ENCODE measurements around the gene ASIC4. TPM values are rescaled to one million over a fixed set of nuclear protein-coding genes. Genes with fewer than 3 reads are reported as not detected.

Gene ASIC4
- total RNA-seq, 1 donor from 2014 or later = not detected

DNA sequence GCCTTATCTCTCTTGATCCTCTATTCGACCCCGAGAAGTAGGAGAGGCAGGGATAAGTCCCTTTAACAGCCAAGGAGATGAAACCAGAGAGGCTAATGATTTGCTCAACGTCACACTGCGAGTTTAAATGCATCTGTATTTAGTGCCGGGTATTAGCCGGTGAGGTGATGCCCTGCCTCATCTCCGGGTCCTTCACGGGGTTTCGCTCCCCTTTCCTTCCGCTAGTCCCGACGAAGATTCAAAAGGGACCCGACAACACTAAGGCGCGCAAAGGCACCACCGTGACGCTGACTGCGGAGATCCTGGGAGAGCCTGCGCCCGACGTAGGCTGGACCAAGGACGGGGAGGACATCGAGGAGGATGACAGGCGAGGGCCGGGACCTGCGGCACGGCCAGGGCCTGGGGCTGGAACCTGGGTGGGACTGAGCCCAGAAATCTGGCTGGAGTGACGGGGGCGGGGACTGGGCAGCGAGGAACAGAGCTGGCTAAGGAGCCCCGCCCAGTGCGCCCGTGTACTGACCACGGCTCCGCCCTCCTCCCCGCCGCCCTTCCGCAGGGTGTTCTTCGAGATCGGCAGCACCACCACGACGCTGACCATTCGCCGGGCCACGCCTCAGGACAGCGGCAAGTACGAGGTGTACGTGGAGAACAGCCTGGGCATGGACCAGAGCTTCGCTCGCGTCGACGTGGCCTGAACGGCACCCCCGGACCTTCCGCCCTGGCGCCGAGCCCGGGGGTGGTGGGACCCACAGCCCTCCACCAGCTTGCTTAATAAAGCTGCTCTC lies 16.6 kb upstream of the ASIC4 start:
- peak; percentile 5 to 80 for DNase-seq (ENCODE audit: low read depth in 2 of 2)

- DNase-seq (ENCODE audit: low read depth in 2 of 2) = peak; percentile 93 to 98
These were observed 15.8 kb upstream of the ASIC4 start, which contains the start of gene GMPPA for GRCh38 chr2:219498280-219499057. Gene GMPPA (plus strand): TSS chr2:219498891. CDS start chr2:219499976, 1,085 bp downstream.

DNA sequence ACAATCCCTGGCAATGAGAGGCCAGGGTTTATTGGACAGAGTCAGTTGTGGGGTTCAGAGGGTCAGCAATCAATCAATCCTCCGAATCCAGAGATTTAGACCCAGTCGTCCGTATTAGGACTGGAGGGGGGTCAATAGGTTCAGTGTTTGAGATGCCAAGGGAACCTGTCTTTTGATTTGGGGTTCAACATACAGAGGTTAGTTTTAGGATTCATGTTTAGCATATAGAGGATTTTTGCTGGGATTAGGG lies 15.3 kb upstream of the ASIC4 start:
- DNase-seq (ENCODE audit: low read depth in 2 of 2) = no peak

GRCh38 chr2:219499555-219499954 lies 14.7 kb upstream of the ASIC4 start:
- DNase-seq (ENCODE audit: low read depth in 2 of 2) = no peak

DNA sequence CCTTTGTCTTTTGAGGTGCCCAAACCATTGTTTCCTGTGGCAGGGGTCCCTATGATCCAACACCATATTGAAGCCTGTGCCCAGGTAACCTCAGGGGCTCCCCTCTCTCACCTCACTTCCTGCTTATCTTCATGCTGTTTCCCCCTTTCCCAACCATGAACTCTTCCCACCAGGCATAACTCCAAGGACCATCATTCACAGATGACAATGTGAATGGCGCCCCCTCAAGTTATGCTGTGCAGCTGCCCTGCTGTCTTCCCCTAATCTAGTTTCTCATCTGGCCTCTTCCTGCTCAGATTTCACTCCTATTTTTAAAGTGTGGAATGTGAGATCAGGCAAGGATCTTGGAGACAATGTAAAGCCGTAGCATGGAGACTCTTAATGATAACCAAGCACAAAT lies 14.1 kb upstream of the ASIC4 start:
- no peak for DNase-seq (ENCODE audit: low read depth in 2 of 2)

GRCh38 chr2:219501849-219502248 lies 12.4 kb upstream of the ASIC4 start:
- no peak for DNase-seq (ENCODE audit: low read depth in 2 of 2)

DNA sequence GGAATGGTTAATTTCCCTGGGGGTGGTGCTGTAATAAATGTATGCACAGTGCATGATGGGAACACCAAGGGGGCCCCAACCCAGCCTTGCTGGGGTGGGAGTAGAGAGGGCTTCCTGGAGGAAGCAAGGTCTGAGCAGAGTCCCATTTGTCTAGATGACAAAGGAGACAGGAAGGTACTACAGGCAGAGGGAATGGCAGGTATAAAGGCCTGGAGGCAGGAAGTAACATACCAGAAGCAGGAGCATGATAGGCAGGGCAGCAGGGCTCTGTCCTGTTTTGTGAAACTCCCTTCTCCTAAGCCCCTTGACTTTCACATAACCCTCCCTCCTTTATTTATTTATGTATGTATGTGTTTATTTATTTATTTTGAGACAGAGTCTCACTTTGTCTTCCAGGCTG lies 11.7 kb upstream of the ASIC4 start:
- DNase-seq (ENCODE audit: low read depth in 2 of 2) = no peak

GRCh38 chr2:219505585-219505984 lies 8.7 kb upstream of the ASIC4 start:
- no peak for DNase-seq (ENCODE audit: low read depth in 2 of 2)

GRCh38 chr2:219506153-219506801 lies 8.0 kb upstream of the ASIC4 start:
- DNase-seq (ENCODE audit: low read depth in 2 of 2) = no peak

DNA sequence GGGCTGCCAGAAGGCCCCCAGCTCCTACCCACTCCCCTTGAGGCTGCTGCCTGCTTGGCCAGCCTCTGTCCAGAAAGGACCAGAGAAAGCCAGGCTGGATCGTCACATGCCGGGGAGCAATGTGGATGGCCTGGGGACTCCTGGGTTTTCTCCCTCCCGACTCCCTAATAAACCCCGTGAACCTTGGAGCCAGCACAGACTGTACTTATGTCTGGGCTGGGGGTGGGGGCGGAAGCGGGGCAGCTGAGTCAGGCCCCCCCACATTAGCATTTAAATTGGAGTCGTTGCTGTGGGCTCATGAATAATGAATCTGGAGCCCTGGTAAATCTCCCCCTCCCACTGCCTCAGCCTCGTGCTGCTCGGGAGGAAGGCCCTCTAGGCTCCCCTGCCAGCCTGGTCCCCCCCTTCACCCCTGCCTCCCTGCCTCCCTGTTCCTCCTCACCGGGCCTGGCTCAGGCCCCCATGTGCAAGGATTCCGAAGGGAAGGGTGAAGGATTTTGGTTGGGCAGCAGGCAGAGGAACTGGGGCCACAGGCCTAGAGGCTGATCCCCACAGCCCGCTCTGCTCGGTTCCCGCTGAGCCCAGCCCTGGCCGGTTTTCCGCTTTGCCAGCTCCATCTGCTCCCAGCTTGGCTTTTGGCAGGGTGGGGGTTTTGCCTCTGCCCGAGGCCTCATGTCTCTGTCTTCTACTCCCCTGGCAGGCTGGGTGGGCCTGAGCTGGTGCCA lies 7.3 kb upstream of the ASIC4 start:
- no peak for DNase-seq (ENCODE audit: low read depth in 2 of 2)

DNA sequence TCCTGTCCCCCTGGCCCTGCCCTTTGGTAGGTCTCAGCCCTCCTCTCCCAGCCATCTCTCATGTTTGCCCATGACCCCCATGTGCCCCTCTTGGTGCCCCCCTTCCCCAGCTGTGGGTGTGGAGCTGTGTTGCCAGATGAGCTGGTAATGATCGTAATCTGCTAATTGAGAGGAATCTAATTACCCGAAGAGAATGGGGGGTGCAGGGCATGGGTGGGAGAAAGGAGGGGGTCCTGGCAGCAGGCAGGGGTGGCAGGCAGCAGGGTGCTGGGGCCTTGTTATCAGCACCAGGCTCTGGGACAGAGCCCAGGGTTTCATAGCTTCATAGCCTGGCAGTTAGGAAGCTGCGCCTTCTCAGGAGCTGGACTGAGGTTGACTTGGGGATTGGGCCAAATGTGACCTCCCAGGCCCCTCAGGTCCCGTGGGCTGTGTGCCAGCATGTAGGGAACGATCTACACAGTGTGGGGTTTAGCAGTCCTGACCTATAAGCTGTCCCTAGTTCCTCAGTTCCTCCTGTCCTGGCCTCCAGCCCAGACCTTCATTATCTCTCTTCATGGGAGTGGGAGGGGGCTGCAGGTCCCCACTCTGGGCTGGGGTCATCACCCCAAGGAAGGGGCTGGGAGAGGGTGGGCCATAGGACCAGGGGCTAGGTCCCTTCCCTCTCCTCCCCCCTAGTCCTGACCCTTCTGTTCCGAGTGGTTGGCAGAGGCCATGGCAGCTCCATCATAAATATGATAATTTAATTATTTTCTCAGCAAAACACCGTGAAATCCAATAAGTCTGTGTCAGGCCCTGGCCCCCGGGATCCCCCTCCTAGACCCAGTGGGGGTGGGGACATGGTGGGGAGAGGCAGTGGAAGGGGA lies 6.5 kb upstream of the ASIC4 start:
- DNase-seq (ENCODE audit: low read depth in 2 of 2) = no peak

- DNase-seq (ENCODE audit: low read depth in 2 of 2) = no peak
These were observed 5.9 kb upstream of the ASIC4 start for GRCh38 chr2:219508444-219508734.

GRCh38 chr2:219508971-219509779 lies 5.1 kb upstream of the ASIC4 start:
- DNase-seq (ENCODE audit: low read depth in 2 of 2) = no peak

DNA sequence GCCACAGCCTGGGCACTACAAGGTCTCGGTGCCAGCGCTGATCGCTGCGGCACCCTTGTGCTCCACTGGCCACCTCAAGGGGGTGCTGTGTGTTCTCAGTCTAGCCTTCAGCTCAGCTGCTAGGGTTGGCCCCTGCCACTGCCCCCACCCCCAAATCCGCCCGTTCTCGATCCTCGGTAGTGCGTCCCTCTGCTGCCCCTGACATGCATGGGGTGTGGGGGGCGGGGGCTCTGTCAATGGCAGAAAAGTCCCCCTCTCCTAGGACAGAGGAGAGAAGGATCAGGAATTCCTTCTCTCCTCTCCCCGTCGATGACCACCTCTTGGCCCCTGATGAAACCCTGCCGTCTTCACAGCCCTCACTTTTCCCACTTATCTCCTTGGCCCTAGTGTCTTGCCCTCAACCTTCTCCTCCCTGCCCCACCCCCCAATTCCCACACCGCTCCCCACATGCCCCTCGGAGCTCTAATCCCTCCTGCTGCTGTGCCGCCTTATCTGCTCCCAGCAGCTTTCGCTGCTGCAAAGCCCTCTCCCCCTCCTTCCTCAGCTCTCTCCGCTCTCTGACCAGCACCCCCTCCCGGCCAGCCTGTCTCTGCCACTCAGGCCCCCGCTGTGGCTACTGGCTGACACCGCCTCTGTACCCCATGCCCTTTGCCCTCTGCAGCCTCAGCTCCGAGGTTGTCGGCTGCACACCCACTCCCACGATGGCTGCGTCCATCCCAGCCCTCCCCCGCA lies 4.3 kb upstream of the ASIC4 start:
- DNase-seq (ENCODE audit: low read depth in 2 of 2) = peak; percentile 4 to 52

DNA sequence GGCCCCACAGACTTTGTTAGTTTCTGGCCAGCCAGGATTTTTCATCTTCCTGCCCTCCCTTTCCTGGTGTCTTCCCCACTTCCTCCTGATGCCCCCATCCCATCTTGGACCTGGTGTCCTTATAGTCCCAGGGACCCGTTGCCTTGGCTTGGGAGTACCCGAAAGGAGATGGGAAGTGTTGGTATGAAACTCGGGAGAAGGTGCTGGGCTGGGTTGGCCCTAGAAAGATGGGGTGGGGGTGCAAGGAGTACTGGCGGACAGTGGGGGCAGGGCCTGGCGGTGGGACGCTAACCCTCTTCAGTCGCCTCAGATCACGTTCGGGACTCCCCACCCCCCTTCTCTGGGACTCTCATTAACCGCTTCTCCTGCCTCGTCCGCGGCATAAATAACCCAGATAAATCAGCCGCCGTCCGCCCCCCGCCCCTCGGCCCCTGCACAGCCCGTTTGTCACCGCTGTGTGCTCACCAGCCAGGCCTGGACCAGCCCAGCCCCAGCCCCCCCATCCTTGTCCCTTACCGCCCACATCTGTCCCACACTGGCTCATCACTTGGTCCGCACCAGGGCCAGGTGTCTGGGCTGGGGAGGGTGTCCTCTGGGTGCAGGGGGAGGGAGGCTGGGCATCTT lies 3.7 kb upstream of the ASIC4 start:
- no peak for DNase-seq (ENCODE audit: low read depth in 2 of 2)

GRCh38 chr2:219511547-219512325 lies 2.5 kb upstream of the ASIC4 start:
- no peak for DNase-seq (ENCODE audit: low read depth in 2 of 2)

DNA sequence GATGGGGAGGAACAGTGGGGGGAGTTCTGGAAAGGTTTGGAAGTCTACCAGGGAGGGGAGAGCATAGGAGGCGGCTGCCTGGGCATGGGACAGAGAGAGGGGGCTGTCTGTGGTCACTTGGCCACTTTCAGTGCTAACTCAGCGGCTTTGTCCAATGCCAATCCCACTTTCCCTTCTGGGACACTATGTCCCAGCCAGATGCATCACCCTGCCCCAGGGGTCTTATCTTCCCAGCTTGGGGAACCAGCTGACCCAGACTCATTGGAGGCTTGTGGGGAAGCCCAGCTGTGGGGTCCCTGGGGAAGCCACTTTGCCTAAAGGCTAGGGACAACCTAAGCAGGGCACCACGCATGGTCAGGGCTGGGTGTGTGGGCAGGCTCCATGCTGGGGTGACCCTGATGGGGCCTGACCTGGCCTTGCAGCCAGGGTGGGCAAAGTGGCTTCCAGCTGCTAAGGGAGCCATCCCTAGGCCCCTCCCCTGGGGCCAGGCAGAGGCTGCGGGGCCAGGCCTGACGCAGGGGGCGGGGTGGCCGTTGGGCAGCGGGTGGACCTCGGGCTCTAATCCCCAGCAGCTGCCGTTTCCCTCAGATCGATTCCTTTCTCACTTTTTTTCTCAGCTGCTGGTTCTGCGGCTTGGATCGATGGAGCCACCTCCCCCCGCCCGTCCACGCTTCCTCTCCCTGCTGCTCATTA lies 1.6 kb upstream of the ASIC4 start:
- no peak for DNase-seq (ENCODE audit: low read depth in 2 of 2)

- no peak for DNase-seq (ENCODE audit: low read depth in 2 of 2)
These were observed 495 bp upstream of the ASIC4 start for GRCh38 chr2:219513787-219514186.
